GM04504 (cell line): Measurements from ENCODE around the gene CENPC.
A peak's percentile ranks its signal among the peaks of the same experiment; 100 is the strongest.
"Not testable (repeated sequence)": the region's sequence is repeated elsewhere in the genome, so short reads cannot be mapped to it uniquely, and the experiment has no call there.

ENCODE experiments used
- DNase-seq: peaks from one replicate; pipeline ENCODE4 v3.0.0-alpha.2; 2012; ENCODE audit warnings: low read depth

CENPC gene

GRCh38 chr4:67545199-67546003 is at the start of gene CENPC:
TSS of gene CENPC (minus strand) at chr4:67545503. CDS start at chr4:67545355, 148 bp downstream.
- DNase-seq: peak; percentile 93

DNA sequence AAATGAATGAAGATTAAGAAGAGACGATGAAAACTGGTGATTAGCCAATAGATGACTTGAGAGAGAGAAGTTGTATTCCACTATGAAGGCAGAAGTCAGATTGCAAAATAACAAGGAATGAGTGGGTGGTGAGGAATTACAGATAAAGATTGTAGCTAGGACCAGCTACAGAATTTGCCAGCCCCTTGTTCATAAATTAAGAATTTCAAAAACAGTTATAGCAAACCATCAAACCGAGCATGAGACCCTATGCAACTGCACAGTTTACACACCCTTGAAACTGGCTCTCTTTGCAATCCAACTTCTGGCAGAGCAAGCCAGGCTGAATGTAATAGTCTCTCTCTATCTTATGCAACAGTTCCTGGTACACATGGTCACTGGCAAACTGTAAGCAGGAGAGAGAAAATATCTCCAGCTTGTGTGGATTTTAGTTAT is 48.5 kb upstream of the CENPC start:
- DNase-seq: no peak

- DNase-seq: no peak
Observed at GRCh38 chr4:67587156-67587555, 41.9 kb upstream of the CENPC start.

DNA sequence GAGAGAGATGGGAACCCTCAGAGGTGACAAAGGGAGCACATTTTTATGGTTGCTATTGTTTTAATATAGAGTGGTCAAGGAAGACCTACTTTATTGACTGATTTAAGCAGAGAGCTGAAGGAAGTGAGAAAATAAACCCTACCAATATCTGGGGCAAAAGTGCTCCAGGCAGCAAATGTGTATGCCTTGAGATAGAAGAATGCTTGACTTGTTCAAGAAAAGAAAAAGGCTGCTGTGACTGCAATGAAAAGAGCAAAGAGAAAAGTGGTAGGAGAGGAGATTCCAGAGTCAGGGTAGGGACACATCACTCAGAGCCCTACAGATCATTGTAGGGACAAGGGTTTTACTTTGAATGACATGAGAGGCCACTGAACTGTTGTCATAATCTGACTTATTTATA is 39.2 kb upstream of the CENPC start:
- DNase-seq: no peak

- DNase-seq: no peak
Observed at GRCh38 chr4:67581913-67582312, 36.6 kb upstream of the CENPC start.

GRCh38 chr4:67581208-67581857 is 36.0 kb upstream of the CENPC start:
- DNase-seq: no peak

DNA sequence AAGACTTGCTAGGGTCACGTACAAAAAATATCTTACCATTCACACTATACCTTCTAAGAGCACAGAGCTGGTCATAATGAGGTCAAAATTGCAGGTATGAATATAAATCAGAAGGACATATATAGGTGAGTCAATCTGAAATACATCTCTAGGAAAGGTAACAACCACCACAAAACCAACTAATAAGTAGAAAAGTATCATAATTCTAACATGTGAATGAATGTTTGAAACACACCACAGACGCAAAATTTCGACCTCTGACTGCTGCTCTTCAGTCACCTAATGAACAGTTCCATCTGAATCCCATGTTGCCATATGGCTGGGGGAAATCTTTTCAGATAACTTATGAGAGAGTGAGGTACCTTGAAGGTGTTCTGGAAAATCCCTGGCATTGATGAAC is 35.3 kb upstream of the CENPC start:
- DNase-seq: no peak

- DNase-seq: no peak
Observed at GRCh38 chr4:67576538-67576937, 31.2 kb upstream of the CENPC start.

DNA sequence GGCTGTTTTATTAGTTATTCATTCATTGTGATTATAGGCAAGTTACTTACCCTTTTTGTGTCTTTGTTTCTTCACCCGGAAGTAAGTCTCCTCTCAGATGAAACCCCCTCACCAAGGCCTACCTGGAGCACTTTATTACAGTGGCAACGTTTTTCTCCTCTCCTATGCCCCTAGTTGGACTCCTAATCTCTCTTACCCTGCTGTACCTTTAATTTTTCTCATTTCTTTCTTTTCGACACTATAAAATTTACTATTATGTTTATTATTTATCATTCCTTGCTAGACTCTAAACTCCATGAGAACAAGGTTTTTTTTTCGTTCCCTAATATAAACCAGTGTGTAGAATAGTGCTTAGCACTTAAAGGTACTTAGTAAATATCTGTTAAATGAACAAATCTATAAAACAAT is 30.8 kb upstream of the CENPC start:
- DNase-seq: no peak

DNA sequence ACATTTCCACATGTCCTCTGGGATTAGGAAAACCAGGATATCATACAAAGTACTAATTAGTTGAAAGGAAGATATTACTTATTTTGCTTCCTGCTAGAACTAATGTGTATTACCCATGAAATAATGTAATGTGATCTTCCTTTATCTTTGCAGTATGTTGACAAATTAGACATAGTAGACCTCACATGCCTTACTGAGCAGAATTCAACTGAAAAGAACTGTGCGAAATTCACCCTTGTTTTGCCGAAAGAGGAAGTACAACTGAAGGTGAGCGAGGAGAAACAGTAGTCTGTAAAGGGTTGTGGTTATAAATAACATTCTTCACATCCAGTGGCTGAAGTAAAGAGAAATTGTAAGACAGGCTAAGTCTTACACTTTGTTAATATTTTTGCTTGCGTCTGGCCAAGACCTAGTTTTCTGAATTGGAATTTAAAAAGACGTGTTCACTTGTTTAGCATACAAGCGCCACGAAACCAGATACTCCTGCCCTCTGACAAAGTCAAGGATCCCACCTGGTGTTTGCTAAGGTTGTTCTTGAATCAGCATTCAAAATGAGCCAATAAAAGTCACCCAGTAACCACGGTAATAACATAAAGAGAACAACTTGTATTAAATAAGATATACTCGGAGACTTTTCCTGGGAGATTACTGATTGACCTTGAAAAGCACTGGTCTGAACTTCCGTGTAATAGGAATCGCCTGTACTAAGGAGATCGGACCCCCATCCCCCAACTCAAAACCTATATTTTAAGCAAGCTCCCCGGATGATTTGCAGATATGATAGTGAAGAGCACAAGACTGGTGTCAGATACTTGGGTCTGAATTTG is 30.1 kb upstream of the CENPC start:
- no peak for DNase-seq

DNA sequence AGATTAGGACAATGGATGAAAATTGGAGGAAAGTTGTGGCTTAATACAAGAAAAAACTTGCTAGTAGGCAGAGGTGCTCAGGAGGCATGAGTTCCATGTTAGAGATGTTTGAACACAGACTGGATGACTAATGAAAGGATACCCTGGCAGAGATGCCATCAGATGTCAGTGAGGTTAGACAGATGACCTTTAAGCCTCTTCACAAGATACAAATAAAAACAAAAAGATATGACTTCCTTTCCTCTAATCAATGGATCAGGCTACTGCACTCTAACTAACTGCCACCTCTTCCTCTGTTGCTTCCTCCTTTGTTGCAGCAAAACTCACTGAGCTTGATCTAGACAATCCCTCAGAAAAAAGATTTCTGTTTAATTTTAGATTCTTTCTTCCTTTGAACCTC is 27.9 kb upstream of the CENPC start:
- DNase-seq: no peak

DNA sequence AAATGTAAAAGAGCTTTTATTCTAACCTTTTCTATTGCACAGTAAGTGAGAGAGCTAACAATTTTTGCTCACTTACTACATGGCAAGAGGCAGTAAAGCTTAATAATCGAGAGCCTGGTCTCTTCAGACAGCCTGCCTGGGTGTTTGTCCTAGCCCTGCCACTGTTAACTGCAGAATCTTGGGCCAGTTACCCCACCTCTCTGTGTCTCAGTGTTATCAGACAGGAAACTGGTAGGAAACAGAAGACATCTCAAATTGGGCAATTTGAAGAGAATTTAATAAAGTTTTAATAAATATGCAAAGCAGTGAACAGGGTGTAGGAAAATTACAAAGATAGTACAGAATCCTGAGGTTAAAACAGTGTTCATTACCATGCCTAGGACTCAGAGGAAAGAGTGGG is 26.7 kb upstream of the CENPC start:
- DNase-seq: no peak

DNA sequence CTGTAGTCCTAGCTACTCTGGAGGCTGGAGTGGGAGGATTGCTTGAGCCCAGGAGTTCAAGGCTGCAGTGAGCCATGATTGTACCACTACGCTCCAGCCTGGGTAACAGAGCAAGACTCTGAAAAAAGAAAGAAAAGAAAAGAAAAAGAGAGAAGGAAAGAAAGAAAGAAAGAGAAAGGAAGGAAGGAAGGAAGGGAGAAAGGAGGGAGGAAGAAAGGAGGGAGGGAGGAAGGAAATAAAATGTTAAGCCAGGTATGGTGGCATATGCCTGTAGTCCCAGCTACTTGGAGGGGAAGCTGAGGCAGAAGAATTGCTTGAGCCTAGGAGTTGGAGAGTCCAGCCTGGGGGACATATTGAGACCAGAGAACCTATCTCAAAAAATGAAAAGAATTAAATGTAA is 25.2 kb upstream of the CENPC start:
- no peak for DNase-seq

DNA sequence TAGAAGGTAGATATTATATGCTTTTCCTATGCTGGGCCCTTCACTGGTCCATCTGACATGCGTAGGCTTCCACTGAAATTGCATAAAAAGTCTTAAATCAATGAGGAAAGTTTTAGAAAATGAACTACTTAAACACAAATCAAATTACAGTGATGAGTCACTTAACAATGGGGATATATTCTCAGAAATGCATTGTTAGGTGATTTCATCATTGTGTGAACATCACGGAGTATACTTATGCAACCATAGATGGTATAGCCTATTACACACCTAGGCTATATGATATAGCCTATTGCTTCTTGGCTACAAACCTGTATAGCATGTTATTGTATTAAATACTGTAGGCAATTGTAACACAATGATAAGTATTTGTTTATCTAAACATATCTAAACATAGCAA is 23.5 kb upstream of the CENPC start:
- DNase-seq: no peak

GRCh38 chr4:67566335-67566734 is 21.0 kb upstream of the CENPC start:
- no peak for DNase-seq

- no peak for DNase-seq
Observed at GRCh38 chr4:67565284-67565683, 20.0 kb upstream of the CENPC start.

GRCh38 chr4:67558493-67558892 is 13.2 kb upstream of the CENPC start, which contains the start of gene STAP1:
TSS of gene STAP1 (plus strand) at chr4:67558727. CDS start at chr4:67558810, 83 bp downstream.
- no peak for DNase-seq

DNA sequence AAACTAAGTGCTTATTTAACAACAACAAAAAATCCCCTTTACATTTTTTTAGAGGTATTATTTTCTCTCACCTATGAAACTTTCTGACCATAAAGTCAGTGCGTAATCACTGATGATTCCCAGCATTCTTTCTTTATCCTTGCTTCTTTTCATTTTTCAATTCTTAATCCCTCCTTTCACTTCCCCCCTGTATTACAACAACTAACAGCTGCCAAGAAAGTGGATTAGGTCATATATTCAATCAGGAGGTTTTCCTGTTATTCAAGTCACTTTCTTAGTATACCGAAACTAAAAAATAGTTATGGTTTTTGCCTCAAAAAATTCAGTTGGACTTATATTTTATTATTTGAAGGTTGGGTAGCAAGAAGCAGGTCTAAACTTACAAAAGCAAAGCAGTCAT is 11.1 kb upstream of the CENPC start:
- no peak for DNase-seq

- DNase-seq: no peak
Observed at GRCh38 chr4:67555447-67555846, 10.1 kb upstream of the CENPC start.

GRCh38 chr4:67554096-67554495 is 8.8 kb upstream of the CENPC start:
- no peak for DNase-seq

DNA sequence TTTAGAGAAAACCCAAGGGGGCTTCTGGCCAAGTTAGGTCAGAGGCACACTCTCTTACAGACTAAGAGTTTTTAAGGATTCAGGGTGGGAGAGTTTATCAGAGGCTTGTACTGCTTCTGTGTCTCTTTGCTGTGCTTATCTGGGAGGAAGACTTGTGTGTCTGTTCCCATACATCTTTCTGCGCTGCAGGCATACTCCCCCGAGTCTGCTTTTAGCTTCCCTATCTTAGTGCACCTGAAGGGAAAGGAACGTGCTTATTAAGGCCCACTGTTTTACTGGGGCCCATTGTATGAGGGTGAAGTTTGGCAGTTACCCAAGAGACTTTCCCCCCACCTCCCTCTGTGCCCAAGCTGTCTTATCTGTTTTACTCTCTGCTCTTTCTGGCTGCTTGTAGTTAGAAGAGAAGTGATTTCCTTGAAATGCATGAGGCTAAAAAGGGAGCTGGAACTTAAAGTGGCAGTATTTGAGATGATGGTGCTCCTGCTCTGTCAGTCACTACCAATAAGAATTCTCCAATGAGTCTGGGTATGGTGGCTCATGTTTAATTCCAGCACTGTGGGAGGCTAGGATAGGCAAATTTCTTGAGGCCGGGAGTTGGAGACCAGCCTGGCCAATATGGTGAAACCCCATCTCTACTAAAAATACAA is 7.0 kb upstream of the CENPC start:
- DNase-seq: not testable (repeated sequence)

- no peak for DNase-seq
Observed at GRCh38 chr4:67550857-67551256, 5.6 kb upstream of the CENPC start.
